ENCODE measurements around the gene TRIO.

TRIO gene

DNA sequence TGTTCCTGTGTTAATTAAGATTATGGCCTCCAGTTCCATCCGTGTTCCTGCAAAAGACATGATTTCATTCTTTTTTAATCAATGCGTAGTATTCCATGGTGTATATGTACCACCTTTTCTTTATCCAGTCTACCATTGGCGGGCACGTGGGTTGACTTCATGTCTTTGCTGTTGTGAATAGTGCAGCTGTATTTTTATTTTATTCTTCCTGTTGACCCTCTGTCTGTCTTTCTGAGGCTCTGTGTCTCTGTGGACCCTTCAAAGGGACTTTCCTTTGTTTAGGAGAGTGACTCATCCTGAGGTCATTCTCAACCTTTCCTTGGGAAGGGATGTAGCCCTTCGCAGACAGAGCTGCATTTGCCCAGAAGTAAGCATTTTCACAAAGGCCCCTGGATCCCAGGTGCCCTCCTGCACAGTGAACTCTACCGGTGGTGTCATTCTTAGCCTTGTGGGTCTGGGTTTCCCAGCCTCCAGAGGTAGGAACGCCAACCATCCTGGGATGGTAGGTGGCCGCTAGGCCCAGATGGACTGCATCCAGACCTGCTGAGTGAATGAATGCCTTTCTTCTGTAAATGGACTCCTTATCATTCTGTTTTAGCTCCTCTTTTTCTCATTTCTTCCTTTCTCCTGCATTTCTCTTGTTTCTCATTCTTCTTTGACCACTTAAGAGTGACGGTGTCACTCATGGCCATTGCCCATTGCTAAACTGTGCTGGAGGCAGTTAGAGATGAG lies 22.4 kb downstream of the TRIO start:
- DNase-seq (ENCODE audit: low read depth in 1 of 2, low spot score in 1 of 2), result no peak

DNA sequence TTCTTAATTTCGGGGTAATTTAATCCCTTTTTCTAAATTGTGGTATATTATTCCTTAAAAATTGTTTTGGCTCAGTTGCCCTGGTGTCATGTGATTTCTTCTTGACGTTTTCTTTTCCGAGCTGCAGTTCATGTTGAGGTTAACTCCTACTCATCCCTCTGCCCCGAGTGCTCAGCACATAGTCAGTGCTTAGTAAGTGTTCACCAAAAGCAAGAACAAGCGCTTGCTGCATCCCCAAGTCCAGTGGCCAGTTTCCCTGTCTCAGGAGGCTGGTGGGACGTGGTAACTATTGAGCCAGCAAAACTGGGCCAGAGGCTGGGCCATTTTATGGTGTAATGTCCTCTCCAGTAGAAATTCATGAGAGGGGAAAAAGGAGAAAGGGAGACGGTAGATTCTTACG lies 23.3 kb downstream of the TRIO start:
- no peak for DNase-seq (ENCODE audit: low read depth in 1 of 2, low spot score in 1 of 2)

DNA sequence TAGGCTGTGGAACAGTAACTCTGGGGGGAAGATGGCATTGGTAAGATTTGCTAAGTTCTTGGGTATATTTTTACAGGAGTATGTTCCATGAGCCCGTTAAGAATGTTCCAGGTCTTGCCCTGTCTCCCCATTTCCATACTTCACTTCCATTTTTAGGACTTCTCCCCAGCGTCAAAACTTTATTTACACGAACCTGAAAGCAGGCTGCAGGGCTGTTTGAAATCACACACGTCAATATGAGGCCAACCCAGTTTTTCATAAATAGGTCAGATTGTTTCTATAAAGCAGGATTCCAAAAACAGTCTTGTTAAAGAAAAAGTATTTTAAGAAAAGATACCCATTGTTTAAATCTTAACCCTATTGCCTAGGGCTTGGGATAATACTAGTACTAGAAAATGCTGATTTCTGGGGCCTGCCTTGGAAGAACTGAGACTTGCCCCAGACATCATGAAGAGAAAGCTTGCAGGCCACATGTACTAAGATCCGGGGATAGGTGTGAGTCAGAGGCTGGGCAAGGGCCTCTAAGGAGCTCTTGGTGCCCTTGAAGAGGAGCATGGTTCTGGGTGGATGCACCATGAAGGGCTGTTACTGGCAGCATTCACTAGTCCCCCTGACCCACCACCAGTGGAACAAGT lies 24.2 kb downstream of the TRIO start:
- no peak for DNase-seq (ENCODE audit: low read depth in 1 of 2, low spot score in 1 of 2)

DNA sequence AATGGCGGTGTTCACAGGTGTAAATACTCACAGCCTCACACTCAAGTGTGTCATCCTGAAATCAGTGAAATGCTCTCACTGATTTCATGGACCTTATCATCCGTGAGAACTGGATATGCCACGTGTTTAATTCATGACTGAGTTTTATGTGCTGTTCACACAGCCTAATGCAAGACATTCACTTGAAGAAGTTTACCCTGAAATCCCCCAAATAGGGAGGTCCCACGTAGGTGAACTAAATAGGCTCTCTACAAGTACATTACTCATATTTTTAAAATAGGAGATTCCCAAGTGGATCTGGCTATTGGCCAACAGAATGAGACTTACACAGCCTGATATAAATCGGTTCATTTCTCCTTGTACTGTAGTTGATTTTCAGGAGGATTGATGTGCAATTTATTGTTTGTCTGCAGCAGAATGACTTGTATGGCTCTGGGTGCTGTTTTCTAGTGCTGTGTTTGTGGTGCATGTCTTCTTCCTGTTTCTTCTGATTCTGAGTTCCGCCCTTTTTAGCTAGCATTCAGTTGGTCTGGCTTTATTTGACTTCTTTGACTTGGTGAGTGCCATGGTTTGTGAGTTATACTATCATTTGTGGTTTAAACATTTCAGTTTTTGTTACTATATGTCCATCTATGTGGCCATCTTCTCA lies 25.1 kb downstream of the TRIO start:
- DNase-seq (ENCODE audit: low read depth in 1 of 2, low spot score in 1 of 2), result no peak

DNA sequence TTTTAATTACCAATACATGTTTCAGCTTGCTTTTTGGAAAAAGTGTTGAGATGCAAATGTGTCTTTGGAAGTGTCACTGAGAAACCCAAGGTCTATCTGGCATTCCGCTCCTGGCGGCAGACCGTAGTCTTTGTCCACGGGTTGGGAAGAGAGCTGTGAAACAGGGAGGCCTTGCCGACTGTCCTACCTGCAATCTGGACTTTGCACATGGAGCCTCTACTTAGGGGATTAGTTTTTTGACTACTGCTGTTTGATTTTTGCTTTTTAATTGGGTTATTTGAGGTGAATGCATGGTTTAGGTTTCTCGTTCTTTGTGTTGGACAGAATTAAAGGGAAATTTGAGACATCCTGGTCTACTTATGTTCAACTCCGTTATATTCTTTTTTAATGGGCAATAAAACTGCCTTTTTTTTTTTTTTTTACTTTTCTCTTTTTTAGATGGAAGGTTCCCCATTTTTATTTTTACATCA lies 25.7 kb downstream of the TRIO start:
- DNase-seq (ENCODE audit: low read depth in 1 of 2, low spot score in 1 of 2), result no peak

DNA sequence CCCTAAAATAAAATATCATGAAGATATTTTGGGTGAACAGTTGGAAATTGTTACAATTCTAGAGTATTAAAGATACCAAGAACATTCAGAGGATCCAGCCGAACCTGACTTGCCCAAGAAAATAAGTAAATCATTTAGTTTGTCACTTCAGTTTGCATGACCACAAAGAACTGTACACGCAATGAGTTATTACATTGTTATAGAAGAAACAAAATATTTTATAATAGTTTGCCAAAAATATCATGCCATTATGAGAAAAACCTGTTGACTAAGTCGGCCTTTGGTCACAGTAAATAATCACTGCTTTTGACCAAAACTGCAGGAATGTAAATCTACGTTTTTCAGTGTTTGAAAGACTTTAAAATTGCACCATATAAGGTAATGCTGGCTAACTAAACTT lies 27.9 kb downstream of the TRIO start:
- no peak for DNase-seq (ENCODE audit: low read depth in 1 of 2, low spot score in 1 of 2)

DNA sequence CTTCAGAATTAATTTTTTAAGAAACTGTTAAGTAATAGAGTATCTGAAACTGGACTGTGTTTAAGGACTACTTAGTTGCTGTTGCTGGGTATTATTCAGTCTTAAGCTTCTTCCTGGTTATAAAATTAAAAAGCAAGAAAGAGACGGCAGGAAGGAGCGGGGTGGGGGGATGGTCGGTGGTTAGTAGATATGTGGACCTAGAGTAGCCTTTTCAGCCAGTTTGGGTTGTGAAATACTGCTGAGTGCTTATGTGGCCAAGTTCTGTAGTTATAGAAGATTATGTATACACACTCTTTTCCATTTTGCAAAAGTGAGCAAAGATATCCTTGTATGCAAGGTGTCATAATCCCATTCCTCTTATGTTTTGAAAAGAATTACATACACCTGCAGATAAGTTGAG lies 28.5 kb downstream of the TRIO start:
- DNase-seq (ENCODE audit: low read depth in 1 of 2, low spot score in 1 of 2), result no peak

DNA sequence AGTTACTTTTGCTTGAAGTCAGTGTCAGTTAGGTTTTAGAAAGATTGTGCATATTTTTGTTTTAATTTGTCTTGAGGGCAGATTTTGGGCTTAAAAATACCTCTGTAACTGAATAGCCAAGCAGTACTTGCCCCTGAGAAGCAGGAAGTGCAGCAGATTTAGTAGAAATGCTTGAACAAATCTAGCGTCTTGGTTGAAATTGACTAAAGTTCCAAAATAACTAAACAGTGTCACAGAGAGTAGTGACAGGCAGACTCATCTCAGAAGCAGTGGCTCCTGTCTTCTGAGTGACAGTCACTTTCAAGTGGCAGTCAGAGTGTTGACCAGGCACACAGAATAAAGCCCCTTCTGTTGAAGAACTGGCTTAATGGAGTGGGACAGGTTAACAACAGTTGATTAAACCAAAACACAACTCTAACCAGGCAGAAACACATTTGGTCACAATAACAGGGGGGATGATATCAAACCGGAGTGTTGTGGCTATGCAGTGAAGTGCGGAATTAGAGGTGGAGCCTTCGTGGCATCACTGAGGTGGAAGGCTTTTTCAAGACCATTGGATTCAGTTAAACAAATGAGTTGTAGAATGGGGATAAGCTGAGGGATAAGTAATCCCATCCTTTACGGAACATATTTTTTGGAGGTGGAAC lies 29.1 kb downstream of the TRIO start:
- DNase-seq (ENCODE audit: low read depth in 1 of 2, low spot score in 1 of 2), result no peak

DNA sequence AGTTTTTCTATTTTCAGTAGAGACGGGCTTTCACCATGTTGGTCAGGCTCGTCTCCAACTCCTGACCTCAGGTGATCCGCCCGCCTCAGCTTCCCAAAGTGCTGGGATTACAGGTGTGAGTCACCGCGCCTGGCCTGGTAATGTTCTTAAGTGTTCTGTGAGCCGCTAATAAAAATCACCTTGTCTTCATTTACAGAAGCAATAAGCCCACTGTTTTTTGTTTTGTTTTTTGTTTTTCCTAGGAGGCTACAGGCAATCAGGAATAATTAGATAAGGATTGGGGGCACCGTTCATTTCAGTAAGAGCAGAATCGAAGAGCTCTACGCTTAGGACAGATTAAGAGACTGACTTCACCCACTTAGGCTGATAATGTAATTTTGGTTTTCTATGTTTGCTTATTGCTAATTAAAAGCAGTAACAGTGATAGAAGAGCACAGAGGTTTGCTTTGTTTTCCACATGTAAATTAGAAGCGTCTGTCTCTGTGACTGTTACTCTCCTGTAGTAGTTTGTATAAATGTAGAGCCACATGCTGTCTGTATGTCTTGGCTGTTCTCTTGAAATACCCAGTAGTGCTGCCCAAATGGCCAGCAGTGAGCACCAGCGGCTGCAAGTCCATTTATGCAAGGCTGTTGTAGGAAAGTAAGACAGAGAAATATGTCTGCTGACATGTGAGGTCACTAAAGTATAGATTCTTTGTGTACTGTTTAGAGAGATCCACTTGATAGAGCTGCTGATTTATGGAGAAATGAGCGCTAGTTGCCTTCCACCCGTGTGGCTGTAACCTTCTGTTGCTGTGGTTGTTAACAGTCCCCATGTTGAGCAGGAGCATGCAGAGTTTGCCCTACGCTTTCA lies 30.5 kb downstream of the TRIO start:
- no peak for DNase-seq (ENCODE audit: low read depth in 1 of 2, low spot score in 1 of 2)

DNA sequence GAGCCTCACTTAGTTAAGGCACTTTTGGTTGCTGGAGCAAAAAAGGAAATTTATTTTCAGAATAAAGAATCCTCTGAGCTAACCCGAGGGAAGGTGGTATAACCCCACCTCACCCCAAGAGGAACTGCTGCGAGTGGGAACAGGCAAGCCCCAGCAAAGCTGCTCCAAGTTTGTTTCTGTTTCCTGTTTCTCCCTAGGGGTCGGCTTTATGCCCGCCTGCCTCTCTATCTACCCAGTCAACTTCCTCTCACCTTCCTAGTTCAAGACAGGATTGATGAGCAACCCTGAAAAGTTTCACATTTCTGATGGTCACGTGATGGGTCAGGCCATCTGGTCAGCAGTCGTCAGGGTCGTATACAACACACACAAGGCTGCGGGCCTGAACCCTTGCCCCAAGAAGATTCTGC lies 31.1 kb downstream of the TRIO start:
- DNase-seq (ENCODE audit: low read depth in 1 of 2, low spot score in 1 of 2), result no peak

DNA sequence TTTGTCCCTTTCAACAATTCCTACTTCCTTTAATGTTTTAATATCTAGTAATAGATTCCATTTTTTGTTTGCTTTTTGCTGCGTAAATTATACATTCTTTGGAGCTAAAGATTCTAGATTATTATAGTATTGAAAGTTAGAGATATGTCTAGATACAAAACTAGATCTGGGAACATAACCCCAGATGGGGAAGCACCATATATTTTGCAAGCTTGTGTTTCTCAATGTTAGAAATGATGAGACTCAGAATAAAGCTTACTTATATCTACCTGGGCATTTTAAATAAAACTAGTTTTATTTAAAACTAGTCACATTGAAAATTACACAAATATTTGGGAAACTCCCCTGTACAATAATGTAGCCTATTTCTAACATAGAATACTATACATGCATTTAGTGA lies 32.2 kb downstream of the TRIO start:
- DNase-seq (ENCODE audit: low read depth in 1 of 2, low spot score in 1 of 2), result no peak

DNA sequence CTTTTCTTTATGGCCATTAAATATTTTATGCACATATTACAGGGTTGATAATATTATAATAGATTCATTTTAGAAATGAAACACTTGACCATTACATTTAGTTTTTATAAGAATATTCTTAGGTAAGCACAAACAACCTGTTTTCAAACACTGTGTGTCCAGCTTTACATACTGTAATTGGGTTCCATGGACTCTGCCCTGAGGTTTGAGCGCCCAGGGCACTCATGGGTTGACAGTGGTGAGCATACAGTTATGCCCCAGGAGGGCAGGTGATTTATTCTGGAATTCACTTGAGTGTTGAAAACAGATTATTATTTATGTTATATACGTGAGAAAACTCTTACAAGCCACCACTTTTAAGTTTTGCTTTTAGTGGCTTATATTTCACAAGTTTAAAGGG lies 33.7 kb downstream of the TRIO start:
- no peak for DNase-seq (ENCODE audit: low read depth in 1 of 2, low spot score in 1 of 2)

DNA sequence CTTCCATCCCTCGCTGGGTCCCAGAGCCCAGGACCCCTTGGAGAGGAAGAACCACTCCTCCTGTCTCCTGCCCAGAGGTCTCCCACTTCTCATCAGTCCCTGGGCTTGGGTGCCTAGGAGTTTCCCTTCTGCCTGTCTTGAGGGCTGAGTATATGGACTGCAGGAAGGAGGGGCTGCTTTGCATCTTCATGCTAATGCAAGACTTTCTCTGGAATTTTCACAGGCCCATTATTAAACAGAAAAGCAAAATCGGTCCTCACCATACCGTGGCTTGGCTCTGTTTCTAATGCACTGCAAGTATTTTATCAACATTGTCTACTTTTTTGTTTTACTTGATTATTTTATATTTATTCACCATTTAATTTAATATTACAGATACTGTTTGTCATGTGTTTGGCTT lies 34.5 kb downstream of the TRIO start:
- no peak for DNase-seq (ENCODE audit: low read depth in 1 of 2, low spot score in 1 of 2)

DNA sequence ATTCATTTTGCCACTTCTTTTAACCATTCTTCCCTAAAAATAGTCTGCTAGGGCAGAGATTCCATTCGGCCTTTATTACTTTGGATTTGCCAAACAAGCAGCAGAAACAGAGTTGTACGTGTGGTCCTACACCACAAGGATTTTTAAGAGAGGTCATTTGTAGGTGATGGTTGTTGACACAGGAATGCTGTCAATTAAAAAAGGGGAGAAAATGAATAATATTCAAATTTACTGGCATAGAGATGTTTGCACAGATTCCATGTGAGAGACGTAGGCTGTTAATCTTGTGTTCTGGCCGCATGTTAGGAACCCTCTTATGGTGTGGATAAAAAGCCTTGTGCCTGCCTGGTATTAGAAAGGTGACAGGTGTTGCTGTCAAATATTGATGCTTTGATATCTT lies 34.9 kb downstream of the TRIO start:
- DNase-seq (ENCODE audit: low read depth in 1 of 2, low spot score in 1 of 2), result no peak

DNA sequence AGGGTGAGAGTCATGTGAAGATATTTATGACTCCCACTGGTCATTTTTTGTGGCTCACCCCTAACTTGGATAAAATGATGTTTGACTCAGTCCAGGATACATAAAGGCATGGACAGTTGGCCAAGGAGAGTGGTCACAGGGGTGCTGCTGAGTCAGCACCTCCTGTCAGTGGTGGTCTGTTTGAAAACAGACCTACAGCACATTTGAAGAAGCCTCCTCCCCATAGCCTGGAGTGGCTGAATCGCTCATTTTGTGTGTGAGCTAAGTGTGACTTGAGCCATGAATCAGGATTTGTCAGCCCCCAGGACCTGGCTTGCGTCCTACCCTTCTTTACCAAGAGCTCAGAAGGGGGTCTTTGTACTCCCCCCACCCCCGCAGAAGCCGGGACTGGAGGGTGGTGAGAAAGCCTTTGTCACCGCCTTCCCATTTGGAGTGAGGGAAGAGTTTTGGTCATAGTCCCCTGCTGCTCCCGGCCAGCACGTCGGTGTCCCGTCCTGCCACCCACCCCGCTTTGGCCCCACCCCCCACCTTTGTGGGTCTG lies 35.6 kb downstream of the TRIO start:
- no peak for DNase-seq (ENCODE audit: low read depth in 1 of 2, low spot score in 1 of 2)

DNA sequence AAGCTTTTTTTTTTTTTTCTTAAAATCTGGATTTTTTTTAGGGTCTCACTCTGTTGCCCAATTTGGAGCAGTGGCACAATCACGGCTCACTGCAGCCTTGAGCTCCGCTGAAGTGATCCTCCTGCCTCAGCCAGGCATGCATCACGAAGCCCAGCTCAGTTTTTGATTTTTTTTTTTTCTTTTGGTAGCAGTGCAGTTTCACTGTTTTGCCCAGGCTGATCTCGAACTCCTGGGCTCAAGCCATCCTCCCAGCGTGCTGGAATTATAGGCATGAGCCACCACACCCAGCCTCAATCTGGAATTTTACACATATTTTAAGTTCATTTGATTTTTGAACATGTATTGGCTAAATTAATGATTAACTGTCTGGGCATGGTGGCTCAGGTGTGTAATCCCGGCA lies 36.3 kb downstream of the TRIO start:
- no peak for DNase-seq (ENCODE audit: low read depth in 1 of 2, low spot score in 1 of 2)

DNA sequence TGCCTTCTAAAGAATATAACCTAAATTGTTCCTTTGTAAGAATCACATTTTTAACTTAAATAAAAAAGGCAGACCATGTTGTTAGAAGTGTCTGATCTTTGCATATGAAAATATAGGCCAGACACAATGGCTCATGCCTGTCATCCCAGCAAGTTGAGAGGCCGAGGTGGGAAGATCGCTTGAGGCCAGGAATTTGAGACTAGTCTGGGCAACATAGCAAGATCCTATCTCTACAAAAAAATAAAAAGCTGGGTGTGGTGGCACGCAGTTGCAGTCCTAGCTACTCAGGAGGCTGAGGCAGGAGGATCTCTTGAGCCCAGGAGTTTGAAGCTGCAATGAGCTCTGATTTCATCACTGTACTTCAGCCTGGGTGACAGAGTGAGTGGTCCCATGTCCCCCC lies 37.3 kb downstream of the TRIO start:
- no peak for DNase-seq (ENCODE audit: low read depth in 1 of 2, low spot score in 1 of 2)

DNA sequence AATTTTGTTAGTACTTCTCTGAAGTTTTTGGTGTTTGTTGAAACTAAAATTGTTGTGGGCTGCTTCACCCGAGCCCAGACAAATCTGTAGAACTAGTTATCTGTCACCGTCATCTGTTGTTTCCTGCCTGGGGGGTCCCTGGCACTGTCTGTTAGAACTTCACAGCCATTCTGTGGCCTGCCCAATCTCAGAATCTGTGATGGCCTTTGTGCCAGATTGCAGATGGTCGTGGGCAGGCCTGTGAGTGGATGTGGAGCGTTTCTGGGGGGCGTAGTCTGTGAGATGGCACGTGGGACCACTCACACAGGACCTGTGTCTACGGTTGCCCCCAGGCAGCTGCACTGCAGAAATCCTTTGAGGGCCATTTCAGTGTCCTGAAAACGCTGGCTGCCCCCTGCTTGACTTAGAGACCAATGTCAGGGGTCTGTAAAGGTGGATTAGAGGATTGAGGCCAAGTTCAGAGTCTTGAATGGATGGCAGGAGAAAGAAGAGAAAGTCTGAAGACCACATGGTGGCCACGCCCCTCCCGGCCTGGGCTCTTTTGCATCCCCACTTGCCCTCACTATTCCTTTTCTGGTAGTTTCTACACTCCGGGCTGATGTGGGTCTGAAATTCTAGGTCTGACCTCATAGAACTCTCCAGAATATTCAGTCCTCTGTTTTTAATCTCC lies 38.3 kb downstream of the TRIO start:
- no peak for DNase-seq (ENCODE audit: low read depth in 1 of 2, low spot score in 1 of 2)

DNA sequence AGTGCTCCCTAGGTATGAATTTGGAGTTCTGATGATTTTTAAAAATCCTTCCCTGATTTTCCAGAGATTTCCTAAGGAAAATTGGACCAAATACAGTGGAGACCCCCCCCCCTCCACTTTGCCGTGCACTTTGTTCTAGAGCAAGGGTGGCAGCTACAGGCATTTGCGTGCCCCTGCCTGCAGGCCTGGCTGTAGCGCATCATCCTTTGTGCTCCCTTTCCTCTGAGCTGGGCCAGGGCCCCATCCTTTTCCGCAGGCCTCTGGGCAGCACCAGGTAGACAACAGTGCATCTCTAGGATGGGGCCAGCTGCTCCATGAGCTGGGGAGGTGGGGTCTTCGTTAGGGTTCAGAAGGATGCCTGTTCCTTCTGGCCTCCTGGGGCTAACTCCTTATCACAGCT lies 39.6 kb downstream of the TRIO start:
- DNase-seq (ENCODE audit: low read depth in 1 of 2, low spot score in 1 of 2), result no peak

DNA sequence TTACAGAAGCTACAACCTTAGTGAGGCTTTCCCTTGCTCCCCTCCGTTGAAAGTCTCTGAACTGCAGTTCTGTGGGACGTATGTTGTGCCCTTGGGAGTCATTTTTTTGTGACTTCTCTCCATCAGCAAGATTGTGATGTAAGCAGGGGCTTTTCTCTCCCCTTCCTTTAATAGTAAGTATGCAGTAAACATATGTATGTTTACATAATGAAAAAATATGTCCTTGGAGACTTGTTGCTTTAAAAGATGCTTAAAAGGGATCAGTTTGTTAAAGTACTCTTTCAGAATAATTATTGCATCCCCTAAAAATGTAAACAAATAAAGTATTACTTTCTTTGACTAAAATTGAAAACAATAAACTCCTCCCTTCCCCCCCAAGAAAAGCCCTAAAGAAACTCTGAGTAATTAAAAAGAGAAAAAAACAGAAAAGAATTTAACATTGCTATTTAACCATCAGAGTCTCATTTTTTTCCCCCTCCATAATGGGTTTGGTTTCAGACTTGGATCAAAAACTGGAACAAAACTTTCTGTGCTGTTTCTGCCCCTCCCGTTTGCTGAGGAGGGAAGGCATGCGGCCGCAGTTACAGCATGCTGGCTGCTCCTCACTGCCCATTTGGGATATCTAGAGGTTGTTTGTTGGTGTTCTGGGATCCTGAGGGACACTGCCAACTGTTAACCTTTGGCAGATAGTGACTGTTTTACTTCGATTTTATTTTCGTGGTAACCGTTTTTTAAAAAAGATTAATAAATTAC lies 40.2 kb downstream of the TRIO start:
- no peak for DNase-seq (ENCODE audit: low read depth in 1 of 2, low spot score in 1 of 2)
